BE2C (cell line): ENCODE results near the gene TBX19.

Source experiments
- DNase-seq: peaks from one replicate; pipeline ENCODE4 v3.0.0-alpha.2; 2020
- H3K27me3 ChIP-seq: fragments of 250-450 bp; sonication (Bioruptor Pico); 2 replicates; pipeline ENCODE4 v1.5.1; 2020; ENCODE audit warnings: mild to moderate bottlenecking
- H3K36me3 ChIP-seq: fragments of 250-450 bp; sonication (Bioruptor Pico); 2 replicates; pipeline ENCODE4 v1.5.1; 2020; ENCODE audit warnings: mild to moderate bottlenecking
- H3K4me1 ChIP-seq: fragments of 250-450 bp; sonication (Bioruptor Pico); 2 replicates; pipeline ENCODE4 v1.5.1; 2020
- H3K4me3 ChIP-seq: 2 replicates; pipeline ENCODE4 v1.5.1; 2011; ENCODE audit warnings: low read depth, low read length
- H3K9me3 ChIP-seq: fragments of 250-450 bp; sonication (Bioruptor Pico); 2 replicates; pipeline ENCODE4 v1.5.1; 2020
- TF ChIP-seq, protein P1 (sequence below): IDR thresholded peaks from 2 replicates; pipeline ENCODE4 v1.5.1; 2012; ENCODE audit warnings: mild to moderate bottlenecking, low read depth, low read length

The TBX19 gene

GRCh38 chr1:168361252-168361651, 80.6 kb downstream of the TBX19 start:
- Histone ChIP-seq H3K4me1 (no peaks in the 10 kb centered on the region), H3K4me3 (no peak overlapping the region), H3K36me3 (no peaks in the 10 kb centered on the region), H3K9me3 (no peaks in the 10 kb centered on the region), H3K27me3 (no peaks in the 10 kb centered on the region)
- DNase-seq, result no peak
- TF ChIP-seq, protein P1, sequence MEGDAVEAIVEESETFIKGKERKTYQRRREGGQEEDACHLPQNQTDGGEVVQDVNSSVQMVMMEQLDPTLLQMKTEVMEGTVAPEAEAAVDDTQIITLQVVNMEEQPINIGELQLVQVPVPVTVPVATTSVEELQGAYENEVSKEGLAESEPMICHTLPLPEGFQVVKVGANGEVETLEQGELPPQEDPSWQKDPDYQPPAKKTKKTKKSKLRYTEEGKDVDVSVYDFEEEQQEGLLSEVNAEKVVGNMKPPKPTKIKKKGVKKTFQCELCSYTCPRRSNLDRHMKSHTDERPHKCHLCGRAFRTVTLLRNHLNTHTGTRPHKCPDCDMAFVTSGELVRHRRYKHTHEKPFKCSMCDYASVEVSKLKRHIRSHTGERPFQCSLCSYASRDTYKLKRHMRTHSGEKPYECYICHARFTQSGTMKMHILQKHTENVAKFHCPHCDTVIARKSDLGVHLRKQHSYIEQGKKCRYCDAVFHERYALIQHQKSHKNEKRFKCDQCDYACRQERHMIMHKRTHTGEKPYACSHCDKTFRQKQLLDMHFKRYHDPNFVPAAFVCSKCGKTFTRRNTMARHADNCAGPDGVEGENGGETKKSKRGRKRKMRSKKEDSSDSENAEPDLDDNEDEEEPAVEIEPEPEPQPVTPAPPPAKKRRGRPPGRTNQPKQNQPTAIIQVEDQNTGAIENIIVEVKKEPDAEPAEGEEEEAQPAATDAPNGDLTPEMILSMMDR, result no peak

GRCh38 chr1:168362991-168363390, 82.3 kb downstream of the TBX19 start:
- no peak overlapping the region for H3K4me3 ChIP-seq
- H3K36me3 ChIP-seq, result no peaks in the 10 kb centered on the region
- no peaks in the 10 kb centered on the region for H3K27me3 ChIP-seq
- TF ChIP-seq, protein P1, result no peak
- no peaks in the 10 kb centered on the region for H3K9me3 ChIP-seq
- DNase-seq, result no peak
- no peaks in the 10 kb centered on the region for H3K4me1 ChIP-seq
